ENCODE data around the gene KCNJ3.

The KCNJ3 gene, protein sequence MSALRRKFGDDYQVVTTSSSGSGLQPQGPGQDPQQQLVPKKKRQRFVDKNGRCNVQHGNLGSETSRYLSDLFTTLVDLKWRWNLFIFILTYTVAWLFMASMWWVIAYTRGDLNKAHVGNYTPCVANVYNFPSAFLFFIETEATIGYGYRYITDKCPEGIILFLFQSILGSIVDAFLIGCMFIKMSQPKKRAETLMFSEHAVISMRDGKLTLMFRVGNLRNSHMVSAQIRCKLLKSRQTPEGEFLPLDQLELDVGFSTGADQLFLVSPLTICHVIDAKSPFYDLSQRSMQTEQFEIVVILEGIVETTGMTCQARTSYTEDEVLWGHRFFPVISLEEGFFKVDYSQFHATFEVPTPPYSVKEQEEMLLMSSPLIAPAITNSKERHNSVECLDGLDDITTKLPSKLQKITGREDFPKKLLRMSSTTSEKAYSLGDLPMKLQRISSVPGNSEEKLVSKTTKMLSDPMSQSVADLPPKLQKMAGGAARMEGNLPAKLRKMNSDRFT

DNA sequence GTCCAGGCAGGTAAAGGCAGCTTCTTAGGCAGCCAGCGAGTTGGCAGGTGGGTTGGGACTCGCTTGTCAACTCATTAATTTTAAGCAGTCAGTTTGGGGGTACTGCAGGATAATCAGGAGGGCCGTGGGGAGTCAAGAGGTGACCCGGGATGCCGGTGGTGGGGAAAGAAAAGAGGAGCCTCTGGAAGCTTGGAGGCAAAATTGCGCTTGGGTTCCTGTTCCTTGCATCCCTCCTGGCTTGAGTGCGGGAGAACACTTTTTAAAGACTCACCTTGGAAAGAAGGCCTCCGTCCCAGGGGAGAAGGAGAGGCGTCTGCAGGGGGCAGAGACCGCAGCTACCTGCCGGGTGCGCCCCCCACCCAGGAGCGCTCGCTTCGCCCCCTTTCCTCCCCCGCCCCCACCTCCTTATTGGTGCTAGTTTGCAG, at the start of gene KCNJ3:
Gene KCNJ3 (plus strand): TSS at position 400 of the 425 bp plus-strand sequence. CDS start 81 bp downstream, outside the sequence.
- no peak within 1 kb of the TSS for H3K4me3 ChIP-seq (ENCODE audit: control insufficient read depth, low read depth, low read length)
- TF ChIP-seq, protein P1, sequence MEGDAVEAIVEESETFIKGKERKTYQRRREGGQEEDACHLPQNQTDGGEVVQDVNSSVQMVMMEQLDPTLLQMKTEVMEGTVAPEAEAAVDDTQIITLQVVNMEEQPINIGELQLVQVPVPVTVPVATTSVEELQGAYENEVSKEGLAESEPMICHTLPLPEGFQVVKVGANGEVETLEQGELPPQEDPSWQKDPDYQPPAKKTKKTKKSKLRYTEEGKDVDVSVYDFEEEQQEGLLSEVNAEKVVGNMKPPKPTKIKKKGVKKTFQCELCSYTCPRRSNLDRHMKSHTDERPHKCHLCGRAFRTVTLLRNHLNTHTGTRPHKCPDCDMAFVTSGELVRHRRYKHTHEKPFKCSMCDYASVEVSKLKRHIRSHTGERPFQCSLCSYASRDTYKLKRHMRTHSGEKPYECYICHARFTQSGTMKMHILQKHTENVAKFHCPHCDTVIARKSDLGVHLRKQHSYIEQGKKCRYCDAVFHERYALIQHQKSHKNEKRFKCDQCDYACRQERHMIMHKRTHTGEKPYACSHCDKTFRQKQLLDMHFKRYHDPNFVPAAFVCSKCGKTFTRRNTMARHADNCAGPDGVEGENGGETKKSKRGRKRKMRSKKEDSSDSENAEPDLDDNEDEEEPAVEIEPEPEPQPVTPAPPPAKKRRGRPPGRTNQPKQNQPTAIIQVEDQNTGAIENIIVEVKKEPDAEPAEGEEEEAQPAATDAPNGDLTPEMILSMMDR (conservative IDR thresholded peaks at IDR 0.05; ENCODE audit: control insufficient read depth, insufficient read depth, low read depth, low read length): no peak
- no peak for DNase-seq (ENCODE audit: low read depth)

DNA sequence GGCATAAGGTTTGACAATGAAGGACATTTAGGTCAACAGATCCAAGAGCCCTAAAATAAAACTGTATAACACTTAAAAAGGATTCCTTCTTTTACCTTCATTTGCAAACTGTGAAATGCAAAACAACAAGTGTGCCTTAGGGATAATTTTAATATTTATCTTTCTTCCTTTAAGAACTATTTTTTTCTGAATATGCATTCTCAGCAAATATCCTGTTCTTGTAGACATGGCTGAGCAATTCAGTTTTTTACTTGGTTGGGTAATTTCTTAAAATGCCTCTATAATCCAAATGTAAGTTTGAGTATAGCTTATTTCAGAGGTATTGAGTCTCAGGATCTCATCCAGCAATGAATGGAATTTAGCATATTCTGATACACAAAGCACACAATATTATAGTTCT, 43.0 kb upstream of the KCNJ3 start:
- TF ChIP-seq, protein P1 (conservative IDR thresholded peaks at IDR 0.05; ENCODE audit: control insufficient read depth, insufficient read depth, low read depth, low read length): no peak
- H3K4me3 ChIP-seq (ENCODE audit: control insufficient read depth, low read depth, low read length): no peak overlapping the region
- no peak for DNase-seq (ENCODE audit: low read depth)

DNA sequence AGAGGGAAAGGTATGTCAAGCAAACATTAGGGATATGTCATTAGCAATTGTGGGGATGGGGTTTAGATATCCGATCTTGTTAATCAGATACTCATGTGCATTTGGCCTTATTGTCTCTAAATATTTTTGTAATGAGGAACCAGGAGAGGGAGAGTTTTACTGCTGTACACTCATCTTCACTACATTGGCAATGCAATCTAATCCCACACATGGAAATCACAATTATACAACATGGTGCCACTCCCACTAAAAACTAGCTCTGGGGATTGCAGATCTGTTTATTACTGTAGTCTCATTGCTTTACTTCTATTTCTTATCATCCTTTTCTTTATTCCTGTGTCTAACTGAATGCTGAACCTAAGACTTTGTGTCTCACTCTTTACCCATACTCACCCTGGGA, 39.6 kb upstream of the KCNJ3 start:
- TF ChIP-seq, protein P1 (conservative IDR thresholded peaks at IDR 0.05; ENCODE audit: control insufficient read depth, insufficient read depth, low read depth, low read length): no peak
- no peak for DNase-seq (ENCODE audit: low read depth)
- H3K4me3 ChIP-seq (ENCODE audit: control insufficient read depth, low read depth, low read length): no peak overlapping the region

DNA sequence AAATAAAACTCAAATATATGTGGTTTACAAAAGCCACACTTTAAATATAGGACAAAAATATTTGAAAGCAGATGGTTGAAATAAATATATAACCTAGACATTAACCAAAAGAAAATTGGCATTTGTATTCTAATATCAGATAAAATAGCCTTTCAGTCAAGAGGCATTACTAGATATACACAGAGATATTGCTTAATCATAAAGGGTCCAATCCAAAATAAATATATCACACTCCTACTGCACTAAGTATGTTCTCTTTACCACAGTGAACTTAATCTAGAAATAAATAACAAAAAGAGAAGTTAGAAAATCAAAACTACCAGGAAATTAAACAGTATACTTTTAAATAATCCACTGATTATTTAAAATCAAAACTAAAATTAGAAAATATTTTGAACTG, 34.2 kb upstream of the KCNJ3 start:
- TF ChIP-seq, protein P1 (conservative IDR thresholded peaks at IDR 0.05; ENCODE audit: control insufficient read depth, insufficient read depth, low read depth, low read length): no peak
- no peak overlapping the region for H3K4me3 ChIP-seq (ENCODE audit: control insufficient read depth, low read depth, low read length)
- DNase-seq (ENCODE audit: low read depth): no peak

DNA sequence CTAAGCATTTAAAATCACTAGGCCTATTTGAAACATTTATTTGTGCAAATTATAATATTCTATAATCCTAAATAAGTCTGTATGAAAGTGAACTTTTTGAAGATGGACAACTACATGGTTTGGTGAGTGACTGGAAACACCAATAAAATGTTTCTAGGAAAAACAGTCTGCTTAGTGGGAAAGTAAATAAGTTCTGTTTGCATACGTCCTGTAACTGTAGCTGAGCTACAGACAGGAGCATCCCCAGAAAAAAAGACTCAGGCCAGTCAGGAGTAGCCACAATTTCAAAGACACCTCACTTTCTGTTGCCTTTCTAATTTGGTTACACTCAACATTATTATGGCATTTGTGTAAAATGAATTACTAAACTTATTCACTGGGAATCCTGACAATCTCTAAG, 28.4 kb upstream of the KCNJ3 start:
- no peak for DNase-seq (ENCODE audit: low read depth)
- TF ChIP-seq, protein P1 (conservative IDR thresholded peaks at IDR 0.05; ENCODE audit: control insufficient read depth, insufficient read depth, low read depth, low read length): no peak
- H3K4me3 ChIP-seq (ENCODE audit: control insufficient read depth, low read depth, low read length): no peak overlapping the region

DNA sequence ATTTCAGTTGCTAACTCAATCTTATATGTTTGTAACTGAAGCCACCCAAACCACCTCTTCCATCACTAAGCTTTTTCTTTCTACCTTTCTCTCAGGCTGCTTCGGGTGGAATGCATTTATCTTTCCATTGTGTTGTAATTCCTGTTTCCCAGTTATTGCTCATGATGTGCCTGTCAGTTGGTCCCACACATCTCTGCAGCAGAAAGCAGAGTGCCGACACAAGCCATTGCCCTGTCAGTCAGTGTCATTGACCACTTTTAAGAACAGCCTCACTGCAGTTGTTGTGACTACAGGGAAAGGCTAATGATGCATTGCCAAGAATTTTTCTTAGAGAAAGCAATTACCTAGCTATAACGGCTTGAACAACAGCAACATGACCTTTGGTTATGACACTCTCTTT, 24.8 kb upstream of the KCNJ3 start:
- TF ChIP-seq, protein P1 (conservative IDR thresholded peaks at IDR 0.05; ENCODE audit: control insufficient read depth, insufficient read depth, low read depth, low read length): no peak
- H3K4me3 ChIP-seq (ENCODE audit: control insufficient read depth, low read depth, low read length): no peak overlapping the region
- no peak for DNase-seq (ENCODE audit: low read depth)

Data from fibroblast of mammary gland (primary cell).